Activated CD8-positive, alpha-beta memory T cell treated with anti-CD3 and anti-CD28 coated beads for 1 hour (primary cell): ENCODE results near the gene MYBBP1A.

Experiments used
- DNase-seq, 2 donors: peaks; one replicate each; pipeline ENCODE4 v3.0.0-alpha.2; 2020; ENCODE audit warnings: low read depth in 1 of 2; ENCODE audit errors: extremely low read depth in 1 of 2

The MYBBP1A gene

GRCh38 chr17:4572131-4572530, 16.9 kb upstream of the MYBBP1A start:
- DNase-seq: no peak

GRCh38 chr17:4569591-4569990, 14.4 kb upstream of the MYBBP1A start:
- no peak for DNase-seq

GRCh38 chr17:4566785-4567184, 11.6 kb upstream of the MYBBP1A start:
- DNase-seq: no peak

- peak in 1 of 2 donors; percentile 14 for DNase-seq
These were observed 10.3 kb upstream of the MYBBP1A start for GRCh38 chr17:4565209-4566141.

GRCh38 chr17:4562015-4562969, 7.1 kb upstream of the MYBBP1A start:
- no peak for DNase-seq

GRCh38 chr17:4560837-4561256, 5.7 kb upstream of the MYBBP1A start:
- no peak for DNase-seq

- no peak for DNase-seq
These were observed 5.2 kb upstream of the MYBBP1A start, which contains the start of gene GGT6 for GRCh38 chr17:4560421-4560820. GGT6 (minus strand) TSS chr17:4560577; CDS start chr17:4560521, 56 bp downstream.

- DNase-seq: no peak
These were observed 4.8 kb upstream of the MYBBP1A start for GRCh38 chr17:4559966-4560365.

GRCh38 chr17:4559139-4559791, 4.1 kb upstream of the MYBBP1A start:
- DNase-seq: no peak

- DNase-seq: no peak
These were observed 3.3 kb upstream of the MYBBP1A start for GRCh38 chr17:4558347-4558971.

GRCh38 chr17:4557626-4558346, 2.6 kb upstream of the MYBBP1A start:
- DNase-seq: no peak

GRCh38 chr17:4556996-4557395, 1.8 kb upstream of the MYBBP1A start:
- DNase-seq: no peak

- no peak for DNase-seq
These were observed 932 bp upstream of the MYBBP1A start for GRCh38 chr17:4555873-4556759.

- no peak for DNase-seq
These were observed 665 bp downstream of the MYBBP1A start for GRCh38 chr17:4554441-4554996.

- no peak for DNase-seq
These were observed 1.5 kb downstream of the MYBBP1A start for GRCh38 chr17:4553669-4554068.

GRCh38 chr17:4551796-4552525, 3.2 kb downstream of the MYBBP1A start:
- DNase-seq: no peak

GRCh38 chr17:4551141-4551540, 4.0 kb downstream of the MYBBP1A start:
- no peak for DNase-seq

- DNase-seq: no peak
These were observed 4.6 kb downstream of the MYBBP1A start for GRCh38 chr17:4550534-4551039.
